Astrocyte (in vitro differentiated cells and primary cell): Measurements from ENCODE around the gene ARHGEF17.

Source experiments
- EZH2 ChIP-seq: IDR thresholded peaks from 2 replicates; pipeline ENCODE4 v1.6.1; 2012; ENCODE audit warnings: mild to moderate bottlenecking, low read length, inconsistent platforms; ENCODE audit not compliant: insufficient read depth
- TF ChIP-seq, protein P1 (sequence below): IDR thresholded peaks from 2 replicates; pipeline ENCODE4 v1.5.1; 2011; ENCODE audit warnings: low read depth, mild to moderate bottlenecking, inconsistent platforms, low read length, moderate library complexity; ENCODE audit not compliant: insufficient read depth

DNA sequence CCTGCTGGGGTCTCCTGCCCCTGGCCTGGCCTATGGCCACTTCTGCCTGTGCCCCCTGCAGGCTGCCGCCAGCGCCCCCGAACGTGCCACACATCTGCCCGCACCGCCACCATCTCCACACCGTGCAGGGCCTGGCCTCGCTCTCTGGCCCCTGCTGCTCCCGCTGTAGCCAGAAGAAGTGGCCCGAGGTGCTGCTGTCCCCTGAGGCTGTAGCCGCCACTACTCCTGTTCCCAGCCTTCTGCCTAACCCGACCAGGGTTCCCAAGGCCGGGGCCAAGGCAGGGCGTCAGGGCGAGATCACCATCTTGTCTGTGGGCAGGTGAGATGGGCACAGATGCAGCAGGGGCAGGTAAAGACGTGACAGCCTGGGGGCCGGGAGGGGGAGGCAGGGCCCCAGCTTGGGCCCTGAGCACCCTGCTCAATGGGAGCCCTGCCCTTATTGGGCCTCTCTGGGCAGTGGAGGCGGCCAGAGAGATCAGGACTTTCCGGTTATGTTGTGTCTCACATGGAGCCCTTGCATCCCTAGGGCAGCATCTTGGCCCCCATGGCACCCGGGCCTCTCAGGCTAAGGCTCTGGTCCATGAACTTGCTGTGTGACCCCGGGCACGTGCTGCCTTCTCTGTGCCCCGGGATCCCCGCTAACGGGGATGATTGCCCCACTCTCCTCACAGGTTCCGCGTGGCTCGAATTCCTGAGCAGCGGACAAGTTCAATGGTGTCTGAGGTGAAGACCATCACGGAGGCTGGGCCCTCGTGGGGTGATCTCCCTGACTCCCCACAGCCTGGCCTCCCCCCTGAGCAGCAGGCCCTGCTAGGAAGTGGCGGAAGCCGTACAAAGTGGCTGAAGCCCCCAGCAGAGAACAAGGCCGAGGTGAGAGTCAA, 86.6 kb downstream of the ARHGEF17 start:
- TF ChIP-seq, protein P1, sequence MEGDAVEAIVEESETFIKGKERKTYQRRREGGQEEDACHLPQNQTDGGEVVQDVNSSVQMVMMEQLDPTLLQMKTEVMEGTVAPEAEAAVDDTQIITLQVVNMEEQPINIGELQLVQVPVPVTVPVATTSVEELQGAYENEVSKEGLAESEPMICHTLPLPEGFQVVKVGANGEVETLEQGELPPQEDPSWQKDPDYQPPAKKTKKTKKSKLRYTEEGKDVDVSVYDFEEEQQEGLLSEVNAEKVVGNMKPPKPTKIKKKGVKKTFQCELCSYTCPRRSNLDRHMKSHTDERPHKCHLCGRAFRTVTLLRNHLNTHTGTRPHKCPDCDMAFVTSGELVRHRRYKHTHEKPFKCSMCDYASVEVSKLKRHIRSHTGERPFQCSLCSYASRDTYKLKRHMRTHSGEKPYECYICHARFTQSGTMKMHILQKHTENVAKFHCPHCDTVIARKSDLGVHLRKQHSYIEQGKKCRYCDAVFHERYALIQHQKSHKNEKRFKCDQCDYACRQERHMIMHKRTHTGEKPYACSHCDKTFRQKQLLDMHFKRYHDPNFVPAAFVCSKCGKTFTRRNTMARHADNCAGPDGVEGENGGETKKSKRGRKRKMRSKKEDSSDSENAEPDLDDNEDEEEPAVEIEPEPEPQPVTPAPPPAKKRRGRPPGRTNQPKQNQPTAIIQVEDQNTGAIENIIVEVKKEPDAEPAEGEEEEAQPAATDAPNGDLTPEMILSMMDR = no peak
- TF ChIP-seq EZH2 = no peak
